Sigmoid colon (tissue), 7 donors: ENCODE data around the gene FMNL2. TPM values are rescaled to one million over a fixed set of nuclear protein-coding genes. Genes with fewer than 3 reads are reported as not detected.
A peak's percentile ranks its signal among the peaks of the same experiment; 100 is the strongest.

ENCODE experiments used
- DNase-seq: peaks from one replicate; pipeline ENCODE4 v3.0.0-alpha.2; 2019
- H3K27ac ChIP-seq, 4 donors: fragments of 200-600 bp; sonication (generic); one replicate each; pipeline ENCODE4 v1.5.1; 2016 to 2019; ENCODE audit warnings: mild to moderate bottlenecking in 1 of 4
- H3K27me3 ChIP-seq, 3 donors: fragments of 200-600 bp; sonication (generic); one replicate each; pipeline ENCODE4 v1.5.1; 2019; ENCODE audit warnings: mild to moderate bottlenecking in 1 of 3
- H3K36me3 ChIP-seq, 4 donors: fragments of 200-600 bp; sonication (generic); one replicate each; pipeline ENCODE4 v1.5.1; 2016 to 2019
- H3K4me1 ChIP-seq, 4 donors: fragments of 200-600 bp; sonication (generic); one replicate each; pipeline ENCODE4 v1.5.1; 2017 to 2019
- H3K4me3 ChIP-seq, 4 donors: fragments of 200-600 bp; sonication (generic); one replicate each; pipeline ENCODE4 v1.5.1; 2017 to 2019; ENCODE audit warnings: mild to moderate bottlenecking in 2 of 4, moderate library complexity in 1 of 4
- H3K9me3 ChIP-seq, 4 donors: fragments of 200-600 bp in 3 of 4; sonication (generic) in 3 of 4; one replicate each; pipeline versions ENCODE4 v1.5.1 to v1.6.1; 2013 to 2019
- EP300 ChIP-seq, 4 donors: sonication (generic); formaldehyde crosslinking; IDR thresholded peaks; one replicate each; pipeline ENCODE4 v1.6.1; 2017; ENCODE audit warnings: antibody characterized with exemption in 4 of 4
- POLR2A ChIP-seq, 2 donors: fragments of 450-650 bp; IDR thresholded peaks; one replicate each; pipeline ENCODE4 v1.6.1; 2016; ENCODE audit warnings: antibody characterized with exemption in 2 of 2, mild to moderate bottlenecking in 2 of 2, moderate library complexity in 2 of 2
- POLR2AphosphoS5 ChIP-seq, 4 donors: sonication (generic); formaldehyde crosslinking; IDR thresholded peaks; one replicate each; pipeline ENCODE4 v1.6.1; 2017; ENCODE audit warnings: antibody characterized with exemption in 4 of 4
- WGBS, 2 donors: extraction: QIAGEN DNeasy Blood & Tissue Kit; methylation state at CpG; one replicate each; pipeline ENCODE4 v1.1.7; 2013; 5-methylcytosine and 5-hydroxymethylcytosine counted together
- intact Hi-C: fragments of 100-400 bp; cut with DNase I; formaldehyde crosslinking; loops from one replicate; pipeline ENCODE4 v1.15.1; 2023
- polyA plus RNA-seq, 3 donors: library from polyadenylated mRNA; stranded (reverse); fragments of 200-250 nt; gene quantifications; one replicate each; pipeline ENCODE4 v1.2.3, GENCODE V29; 2013
- total RNA-seq, 4 donors: library from RNA; depleted of rRNA; stranded (reverse); fragments of >200 nt; gene quantifications; one replicate each; pipeline ENCODE4 v1.1.0, GENCODE V29; 2016
- TF ChIP-seq, protein P1 (sequence below), 4 experiments: fragments of 450-650 bp in 3 of 4; fragments of 200-600 bp in 1 of 4; IDR thresholded peaks; one replicate each; pipeline ENCODE4 v1.5.1; 2016 to 2019; ENCODE audit warnings: antibody characterized with exemption in 4 of 4, mild to moderate bottlenecking in 3 of 4, moderate library complexity in 2 of 4
- donor health status: healthy with polysubstance abuse.
- donor health status: Bipolar disorder and iron deficiency.
- donor health status: healthy.

The FMNL2 gene
- total and polyA plus RNA-seq, 7 donors, result 9.4 to 30.5 (median 17.8) TPM

DNA sequence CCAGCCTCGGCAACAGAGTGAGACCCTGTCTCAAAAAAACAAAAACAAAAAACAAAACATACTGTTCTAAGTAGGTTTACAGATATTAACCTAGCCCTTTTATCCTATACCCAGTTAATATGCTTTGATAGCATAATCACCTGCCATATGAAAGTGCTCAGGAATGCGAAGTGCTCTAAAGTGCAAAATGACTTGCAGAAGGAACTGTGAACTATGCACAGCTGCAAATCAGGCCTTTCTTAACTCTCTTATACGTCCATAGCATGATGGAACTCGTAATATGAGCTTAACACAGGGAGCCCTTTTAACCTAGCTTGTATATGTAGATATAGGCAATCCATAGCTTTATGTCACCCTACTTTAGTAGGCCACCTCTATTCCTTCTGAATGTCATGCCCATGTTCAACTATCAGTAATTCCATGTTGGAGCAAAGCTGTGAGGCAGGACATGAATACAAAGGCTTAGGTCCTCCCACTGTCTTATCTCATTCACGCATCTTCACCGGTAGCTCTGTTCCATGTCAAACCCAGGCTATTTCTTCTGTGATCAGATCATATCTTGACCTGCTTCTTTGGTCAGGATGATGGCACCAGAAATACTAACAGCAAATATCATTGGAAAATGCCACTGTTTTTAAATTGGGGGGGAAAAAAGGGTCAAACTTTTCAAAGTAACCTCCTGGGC, 309.4 kb downstream of the FMNL2 start:
- Histone ChIP-seq H3K27ac (no peak overlapping the region), H3K27me3 (no peaks in the 10 kb centered on the region), H3K4me1 (peaks cover 0 to 26% (median 25%) of the 10 kb centered on the region in 4 donors), H3K36me3 (peaks cover 0 to 54% (median 29%) of the 10 kb centered on the region in 4 donors), H3K9me3 (no peaks in the 10 kb centered on the region), H3K4me3 (no peak overlapping the region)
- WGBS, 2 donors, result 92 to 94% methylated on average over 6 of the region's 6 CpGs
- intact Hi-C loops, result no loop called here
- TF ChIP-seq, protein P1, sequence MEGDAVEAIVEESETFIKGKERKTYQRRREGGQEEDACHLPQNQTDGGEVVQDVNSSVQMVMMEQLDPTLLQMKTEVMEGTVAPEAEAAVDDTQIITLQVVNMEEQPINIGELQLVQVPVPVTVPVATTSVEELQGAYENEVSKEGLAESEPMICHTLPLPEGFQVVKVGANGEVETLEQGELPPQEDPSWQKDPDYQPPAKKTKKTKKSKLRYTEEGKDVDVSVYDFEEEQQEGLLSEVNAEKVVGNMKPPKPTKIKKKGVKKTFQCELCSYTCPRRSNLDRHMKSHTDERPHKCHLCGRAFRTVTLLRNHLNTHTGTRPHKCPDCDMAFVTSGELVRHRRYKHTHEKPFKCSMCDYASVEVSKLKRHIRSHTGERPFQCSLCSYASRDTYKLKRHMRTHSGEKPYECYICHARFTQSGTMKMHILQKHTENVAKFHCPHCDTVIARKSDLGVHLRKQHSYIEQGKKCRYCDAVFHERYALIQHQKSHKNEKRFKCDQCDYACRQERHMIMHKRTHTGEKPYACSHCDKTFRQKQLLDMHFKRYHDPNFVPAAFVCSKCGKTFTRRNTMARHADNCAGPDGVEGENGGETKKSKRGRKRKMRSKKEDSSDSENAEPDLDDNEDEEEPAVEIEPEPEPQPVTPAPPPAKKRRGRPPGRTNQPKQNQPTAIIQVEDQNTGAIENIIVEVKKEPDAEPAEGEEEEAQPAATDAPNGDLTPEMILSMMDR (IDR thresholded peaks at IDR 0.05), result no peak
- TF ChIP-seq POLR2AphosphoS5 (IDR thresholded peaks at IDR 0.05) (no peak), EP300 (IDR thresholded peaks at IDR 0.05) (no peak), POLR2A (IDR thresholded peaks at IDR 0.05) (no peak)
- DNase-seq, result no peak

DNA sequence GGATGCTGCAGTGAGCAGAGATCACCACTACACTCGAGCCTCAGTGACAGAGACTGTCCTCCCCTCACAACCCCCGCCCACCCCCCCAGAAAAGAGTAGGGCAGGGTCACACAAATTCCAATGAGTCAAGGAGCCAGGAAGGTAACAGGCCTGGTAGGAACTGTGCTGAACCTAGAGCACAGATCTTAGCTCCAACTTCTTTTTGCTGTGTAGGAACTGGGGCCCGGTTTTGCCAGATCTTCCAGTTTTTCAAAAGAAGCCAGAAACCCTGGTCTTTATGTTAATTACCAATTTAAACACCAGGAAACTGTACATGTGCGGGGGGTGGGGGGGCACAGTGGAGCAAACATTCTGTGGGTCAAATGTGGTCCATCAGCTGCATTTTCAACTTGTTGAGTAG, 311.3 kb downstream of the FMNL2 start:
- peaks cover 0 to 35% (median 13%) of the 10 kb centered on the region in 4 donors for H3K36me3 ChIP-seq
- TF ChIP-seq POLR2A (IDR thresholded peaks at IDR 0.05) (no peak), POLR2AphosphoS5 (IDR thresholded peaks at IDR 0.05) (no peak), EP300 (IDR thresholded peaks at IDR 0.05) (no peak)
- TF ChIP-seq, protein P1 (IDR thresholded peaks at IDR 0.05), result no peak
- 62 to 67% methylated on average over 4 of the region's 4 CpGs for WGBS, 2 donors

DNA sequence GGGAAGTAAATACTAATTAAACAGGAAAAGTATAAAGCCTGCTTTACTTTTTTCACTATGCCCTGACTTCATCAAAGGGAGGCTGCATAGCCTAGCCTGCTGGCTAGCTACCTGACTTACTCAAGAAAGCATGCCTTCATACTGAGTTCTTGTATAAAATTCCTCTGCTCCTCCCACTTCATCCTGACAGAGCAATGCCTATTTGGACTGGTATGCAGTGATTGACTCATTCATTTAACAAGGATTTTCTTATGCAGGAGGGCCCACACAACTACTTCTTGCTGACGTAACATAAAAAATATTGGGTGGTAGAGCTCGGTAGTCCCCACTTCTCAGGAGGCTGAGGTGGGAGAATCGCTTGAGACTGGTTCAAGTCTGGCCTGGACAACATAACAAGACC, 311.8 kb downstream of the FMNL2 start:
- intact Hi-C loops, result no loop called here
- TF ChIP-seq EP300 (IDR thresholded peaks at IDR 0.05) (no peak), POLR2AphosphoS5 (IDR thresholded peaks at IDR 0.05) (no peak), POLR2A (IDR thresholded peaks at IDR 0.05) (no peak)
- TF ChIP-seq, protein P1 (IDR thresholded peaks at IDR 0.05), result no peak
- Histone ChIP-seq H3K27ac (peak overlapping the region in 3 of 4 donors; percentile 38 to 69 (median 68)), H3K27me3 (no peaks in the 10 kb centered on the region), H3K9me3 (no peaks in the 10 kb centered on the region), H3K4me3 (no peak overlapping the region), H3K4me1 (peaks cover 0 to 26% (median 25%) of the 10 kb centered on the region in 4 donors), H3K36me3 (peaks cover 0 to 30% (median 9%) of the 10 kb centered on the region in 4 donors)
- 69 to 84% methylated on average over 3 of the region's 3 CpGs for WGBS, 2 donors
- DNase-seq, result no peak

More for the DNA sequence above, 311.3 kb downstream of the FMNL2 start:
- intact Hi-C loops, result no loop called here
- H3K9me3 ChIP-seq, result no peaks in the 10 kb centered on the region
- no peak for DNase-seq
- no peak overlapping the region for H3K4me3 ChIP-seq
- H3K4me1 ChIP-seq, result peaks cover 0 to 26% (median 25%) of the 10 kb centered on the region in 4 donors
- no peaks in the 10 kb centered on the region for H3K27me3 ChIP-seq
- H3K27ac ChIP-seq, result peak overlapping the region in 2 of 4 donors; percentile 68 to 69

DNA sequence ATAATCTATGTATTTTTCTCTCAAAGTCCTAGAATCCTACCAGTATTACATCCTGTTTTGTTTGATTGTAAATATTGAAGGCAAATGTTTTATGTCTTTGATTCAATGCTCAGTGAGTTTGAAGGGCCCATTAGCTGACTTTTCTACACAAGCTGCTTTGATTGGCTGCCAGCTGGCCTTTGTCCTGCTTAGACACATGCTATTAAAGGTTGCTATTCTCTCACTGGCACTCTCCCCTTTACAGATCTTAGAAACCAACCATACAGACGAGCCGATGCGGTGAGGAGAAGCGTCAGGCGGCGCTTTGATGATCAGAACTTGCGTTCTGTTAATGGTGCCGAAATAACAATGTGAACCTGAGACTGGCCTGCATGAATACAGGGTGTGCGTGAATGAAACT, 312.6 kb downstream of the FMNL2 start:
- Histone ChIP-seq H3K4me1 (peaks cover 0 to 26% (median 25%) of the 10 kb centered on the region in 4 donors), H3K36me3 (peaks cover 0 to 26% (median 8%) of the 10 kb centered on the region in 4 donors), H3K27ac (peak overlapping the region; percentile 36 to 69 (median 53)), H3K4me3 (peak overlapping the region in 1 of 4 donors; percentile 9), H3K27me3 (no peaks in the 10 kb centered on the region), H3K9me3 (no peaks in the 10 kb centered on the region)
- WGBS, 2 donors, result 16 to 65% methylated on average over 9 of the region's 9 CpGs
- intact Hi-C loops, result no loop called here
- DNase-seq, result peak; percentile 87
- TF ChIP-seq POLR2A (IDR thresholded peaks at IDR 0.05), result no peak
- TF ChIP-seq EP300 (IDR thresholded peaks at IDR 0.05), result no peak
- TF ChIP-seq, protein P1 (IDR thresholded peaks at IDR 0.05), result no peak
- peak in 3 of 4 donors; percentile 27 to 62 (median 42) for TF ChIP-seq POLR2AphosphoS5 (IDR thresholded peaks at IDR 0.05)
